Measurements from ENCODE around the gene LPP.

LPP gene

DNA sequence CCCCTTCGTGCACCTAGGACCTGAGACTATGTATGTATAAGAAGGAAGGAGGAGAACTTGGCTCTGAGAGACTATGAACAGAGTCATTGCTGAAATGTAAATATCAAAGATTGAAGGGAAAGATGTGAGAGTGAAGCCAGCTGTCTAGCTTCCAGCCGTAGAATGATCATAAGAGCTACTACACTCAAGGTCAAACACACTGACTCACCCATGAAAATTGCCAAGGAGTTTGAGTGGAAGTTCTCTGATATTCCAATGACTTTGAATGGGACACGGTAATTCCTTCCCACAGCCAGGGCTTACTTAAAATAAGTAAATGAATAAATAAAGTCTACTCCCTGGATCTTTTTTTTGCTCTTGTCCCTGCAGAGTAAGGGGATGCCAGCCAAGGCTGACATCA, 618.9 kb downstream of the LPP start:
- no peaks in the 10 kb centered on the region for H4K20me1 ChIP-seq (ENCODE audit: control insufficient read depth, insufficient read depth, low read depth, low read length)
- H3K4me2 ChIP-seq (ENCODE audit: low read length) = no peak overlapping the region
- H3K79me2 ChIP-seq (ENCODE audit: control insufficient read depth, low read length) = no peaks in the 10 kb centered on the region
- TF ChIP-seq, protein P1, sequence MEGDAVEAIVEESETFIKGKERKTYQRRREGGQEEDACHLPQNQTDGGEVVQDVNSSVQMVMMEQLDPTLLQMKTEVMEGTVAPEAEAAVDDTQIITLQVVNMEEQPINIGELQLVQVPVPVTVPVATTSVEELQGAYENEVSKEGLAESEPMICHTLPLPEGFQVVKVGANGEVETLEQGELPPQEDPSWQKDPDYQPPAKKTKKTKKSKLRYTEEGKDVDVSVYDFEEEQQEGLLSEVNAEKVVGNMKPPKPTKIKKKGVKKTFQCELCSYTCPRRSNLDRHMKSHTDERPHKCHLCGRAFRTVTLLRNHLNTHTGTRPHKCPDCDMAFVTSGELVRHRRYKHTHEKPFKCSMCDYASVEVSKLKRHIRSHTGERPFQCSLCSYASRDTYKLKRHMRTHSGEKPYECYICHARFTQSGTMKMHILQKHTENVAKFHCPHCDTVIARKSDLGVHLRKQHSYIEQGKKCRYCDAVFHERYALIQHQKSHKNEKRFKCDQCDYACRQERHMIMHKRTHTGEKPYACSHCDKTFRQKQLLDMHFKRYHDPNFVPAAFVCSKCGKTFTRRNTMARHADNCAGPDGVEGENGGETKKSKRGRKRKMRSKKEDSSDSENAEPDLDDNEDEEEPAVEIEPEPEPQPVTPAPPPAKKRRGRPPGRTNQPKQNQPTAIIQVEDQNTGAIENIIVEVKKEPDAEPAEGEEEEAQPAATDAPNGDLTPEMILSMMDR (IDR thresholded peaks at IDR 0.05; ENCODE audit: low read depth, low read length, poor library complexity, severe bottlenecking) = no peak
- TF ChIP-seq EZH2phosphoT487 (IDR thresholded peaks at IDR 0.05; ENCODE audit: borderline replicate concordance, low read length) = no peak
- no peaks in the 10 kb centered on the region for H3K9me3 ChIP-seq (ENCODE audit: control insufficient read depth, insufficient read depth, low read length)
- no peaks in the 10 kb centered on the region for H3K36me3 ChIP-seq (ENCODE audit: control insufficient read depth, low read length)
- no peak overlapping the region for H3K27ac ChIP-seq (ENCODE audit: low read depth, low read length)
- H3K9me2 ChIP-seq (replicated peaks; ENCODE audit: control insufficient read depth, low read length) = no peaks in the 10 kb centered on the region
- H3F3A ChIP-seq (ENCODE audit: control insufficient read depth, insufficient read depth) = no peaks in the 10 kb centered on the region
- peaks cover 3% of the 10 kb centered on the region; the same call in 1 of the 2 replicates for H3K4me1 ChIP-seq (ENCODE audit: control insufficient read depth, low read length)
- H3K4me3 ChIP-seq (ENCODE audit: low read length) = no peak overlapping the region
- no peaks in the 10 kb centered on the region for H3K27me3 ChIP-seq (ENCODE audit: control insufficient read depth, low read length)

DNA sequence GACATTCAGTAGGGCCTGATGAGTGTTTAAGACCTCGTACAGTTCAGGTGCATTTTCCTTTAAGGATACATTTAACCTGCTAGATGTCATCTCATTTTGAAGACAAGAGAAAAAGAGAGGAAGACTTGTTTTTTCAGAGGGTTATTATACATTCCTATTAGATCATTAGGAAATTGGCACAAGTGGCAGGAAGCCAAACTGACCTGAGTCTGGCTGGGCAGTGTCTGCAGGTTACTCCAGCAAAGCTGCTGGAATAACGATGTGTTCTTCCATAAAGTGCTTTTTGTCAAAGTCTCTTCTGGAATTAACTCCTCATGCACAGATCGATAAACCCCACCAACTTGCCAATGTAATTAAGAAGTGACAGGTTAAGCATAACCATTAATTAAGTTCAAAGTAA, 621.5 kb downstream of the LPP start:
- no peaks in the 10 kb centered on the region for H3K79me2 ChIP-seq (ENCODE audit: control insufficient read depth, low read length)
- no peaks in the 10 kb centered on the region for H3K36me3 ChIP-seq (ENCODE audit: control insufficient read depth, low read length)

DNA sequence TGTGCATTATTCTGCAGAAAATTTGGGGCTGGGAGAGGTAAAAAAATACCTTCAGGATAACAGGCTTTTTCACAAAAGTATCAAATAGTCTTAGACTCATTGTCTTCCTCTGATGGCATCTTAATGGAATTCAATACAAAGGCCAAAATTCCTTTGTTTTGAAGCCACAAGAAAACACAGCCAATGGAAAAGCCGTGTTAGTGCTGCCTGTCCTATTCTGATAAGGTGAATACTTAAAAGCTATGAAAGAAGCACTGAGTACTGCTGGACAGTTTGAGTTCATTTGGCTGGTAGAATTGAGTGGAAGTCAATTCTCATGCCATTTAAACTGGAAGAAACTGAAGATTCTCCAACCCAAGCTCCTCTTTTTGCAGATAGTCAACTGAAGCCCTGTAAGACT, 622.5 kb downstream of the LPP start:
- Histone ChIP-seq H3K79me2 (ENCODE audit: control insufficient read depth, low read length) (no peaks in the 10 kb centered on the region), H3K36me3 (ENCODE audit: control insufficient read depth, low read length) (no peaks in the 10 kb centered on the region), H3K4me2 (ENCODE audit: low read length) (no peak overlapping the region), H3F3A (ENCODE audit: control insufficient read depth, insufficient read depth) (no peaks in the 10 kb centered on the region), H3K27me3 (ENCODE audit: control insufficient read depth, low read length) (no peaks in the 10 kb centered on the region), H3K4me3 (ENCODE audit: low read length) (no peak overlapping the region), H3K9me2 (replicated peaks; ENCODE audit: control insufficient read depth, low read length) (no peaks in the 10 kb centered on the region), H4K20me1 (ENCODE audit: control insufficient read depth, insufficient read depth, low read depth, low read length) (no peaks in the 10 kb centered on the region), H3K27ac (ENCODE audit: low read depth, low read length) (no peak overlapping the region), H3K4me1 (ENCODE audit: control insufficient read depth, low read length) (no peaks in the 10 kb centered on the region), H3K9me3 (ENCODE audit: control insufficient read depth, insufficient read depth, low read length) (no peaks in the 10 kb centered on the region)
- no peak for TF ChIP-seq EZH2phosphoT487 (IDR thresholded peaks at IDR 0.05; ENCODE audit: borderline replicate concordance, low read length)
- TF ChIP-seq, protein P1 (IDR thresholded peaks at IDR 0.05; ENCODE audit: low read depth, low read length, poor library complexity, severe bottlenecking) = no peak

More for the DNA sequence above, 621.5 kb downstream of the LPP start:
- Histone ChIP-seq H3K27ac (ENCODE audit: low read depth, low read length) (no peak overlapping the region), H3K27me3 (ENCODE audit: control insufficient read depth, low read length) (no peaks in the 10 kb centered on the region), H3K9me3 (ENCODE audit: control insufficient read depth, insufficient read depth, low read length) (no peaks in the 10 kb centered on the region), H3K4me3 (ENCODE audit: low read length) (no peak overlapping the region), H3K4me1 (ENCODE audit: control insufficient read depth, low read length) (no peaks in the 10 kb centered on the region), H3K9me2 (replicated peaks; ENCODE audit: control insufficient read depth, low read length) (no peaks in the 10 kb centered on the region), H3F3A (ENCODE audit: control insufficient read depth, insufficient read depth) (no peaks in the 10 kb centered on the region), H3K4me2 (ENCODE audit: low read length) (no peak overlapping the region), H4K20me1 (ENCODE audit: control insufficient read depth, insufficient read depth, low read depth, low read length) (no peaks in the 10 kb centered on the region)
- TF ChIP-seq, protein P1 (IDR thresholded peaks at IDR 0.05; ENCODE audit: low read depth, low read length, poor library complexity, severe bottlenecking) = no peak
- no peak for TF ChIP-seq EZH2phosphoT487 (IDR thresholded peaks at IDR 0.05; ENCODE audit: borderline replicate concordance, low read length)
